Gastroesophageal sphincter (tissue), 3 donors: ENCODE results near the gene GOLGA8A.

ENCODE experiments used
- EP300 ChIP-seq: sonication (generic); formaldehyde crosslinking; IDR thresholded peaks from one replicate; pipeline ENCODE4 v1.6.1; 2017; ENCODE audit warnings: antibody characterized with exemption, mild to moderate bottlenecking
- POLR2AphosphoS5 ChIP-seq: sonication (generic); formaldehyde crosslinking; IDR thresholded peaks from one replicate; pipeline ENCODE4 v1.6.1; 2017; ENCODE audit warnings: antibody characterized with exemption
- TF ChIP-seq, protein P1 (sequence below), 4 experiments: fragments of 200-600 bp in 2 of 4; fragments of 450-650 bp in 2 of 4; sonication (generic) in 1 of 4; IDR thresholded peaks; one replicate each; pipeline ENCODE4 v1.5.1; 2017 to 2019; ENCODE audit warnings: antibody characterized with exemption in 4 of 4, mild to moderate bottlenecking in 2 of 4, moderate library complexity in 2 of 4

DNA sequence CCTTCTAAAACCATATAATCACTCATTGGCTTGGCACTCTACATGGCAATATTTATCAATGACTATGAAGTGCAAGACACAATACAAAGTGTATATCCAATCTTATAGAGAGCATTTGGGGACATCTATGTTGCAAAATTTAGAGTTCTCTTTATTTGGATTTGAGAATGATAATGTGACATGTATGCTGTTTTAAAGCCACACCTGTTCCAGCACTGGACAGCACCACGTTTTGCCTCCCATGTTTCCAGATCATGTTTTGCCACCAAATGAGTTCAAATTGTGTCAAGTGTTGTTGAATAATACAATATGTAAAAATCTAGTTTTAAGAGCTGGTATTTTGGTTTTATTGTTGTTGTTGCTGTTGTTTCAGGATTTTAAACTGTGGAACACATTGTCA, 33.3 kb upstream of the GOLGA8A start:
- TF ChIP-seq, protein P1, sequence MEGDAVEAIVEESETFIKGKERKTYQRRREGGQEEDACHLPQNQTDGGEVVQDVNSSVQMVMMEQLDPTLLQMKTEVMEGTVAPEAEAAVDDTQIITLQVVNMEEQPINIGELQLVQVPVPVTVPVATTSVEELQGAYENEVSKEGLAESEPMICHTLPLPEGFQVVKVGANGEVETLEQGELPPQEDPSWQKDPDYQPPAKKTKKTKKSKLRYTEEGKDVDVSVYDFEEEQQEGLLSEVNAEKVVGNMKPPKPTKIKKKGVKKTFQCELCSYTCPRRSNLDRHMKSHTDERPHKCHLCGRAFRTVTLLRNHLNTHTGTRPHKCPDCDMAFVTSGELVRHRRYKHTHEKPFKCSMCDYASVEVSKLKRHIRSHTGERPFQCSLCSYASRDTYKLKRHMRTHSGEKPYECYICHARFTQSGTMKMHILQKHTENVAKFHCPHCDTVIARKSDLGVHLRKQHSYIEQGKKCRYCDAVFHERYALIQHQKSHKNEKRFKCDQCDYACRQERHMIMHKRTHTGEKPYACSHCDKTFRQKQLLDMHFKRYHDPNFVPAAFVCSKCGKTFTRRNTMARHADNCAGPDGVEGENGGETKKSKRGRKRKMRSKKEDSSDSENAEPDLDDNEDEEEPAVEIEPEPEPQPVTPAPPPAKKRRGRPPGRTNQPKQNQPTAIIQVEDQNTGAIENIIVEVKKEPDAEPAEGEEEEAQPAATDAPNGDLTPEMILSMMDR (IDR thresholded peaks at IDR 0.05): no peak
- TF ChIP-seq POLR2AphosphoS5: no peak
- no peak for TF ChIP-seq EP300
